ENCODE results near the gene OR52H1. TPM values are rescaled to one million over a fixed set of nuclear protein-coding genes. Genes with fewer than 3 reads are reported as not detected.

Gene OR52H1
- total RNA-seq, 1 donor from 2014 or later, result not detected

GRCh38 chr11:5534046-5534445, 14.3 kb downstream of the OR52H1 start:
- no peak for DNase-seq (ENCODE audit: low read depth)

- no peak for DNase-seq (ENCODE audit: low read depth)
These were observed 17.1 kb downstream of the OR52H1 start for GRCh38 chr11:5531053-5531831.

DNA sequence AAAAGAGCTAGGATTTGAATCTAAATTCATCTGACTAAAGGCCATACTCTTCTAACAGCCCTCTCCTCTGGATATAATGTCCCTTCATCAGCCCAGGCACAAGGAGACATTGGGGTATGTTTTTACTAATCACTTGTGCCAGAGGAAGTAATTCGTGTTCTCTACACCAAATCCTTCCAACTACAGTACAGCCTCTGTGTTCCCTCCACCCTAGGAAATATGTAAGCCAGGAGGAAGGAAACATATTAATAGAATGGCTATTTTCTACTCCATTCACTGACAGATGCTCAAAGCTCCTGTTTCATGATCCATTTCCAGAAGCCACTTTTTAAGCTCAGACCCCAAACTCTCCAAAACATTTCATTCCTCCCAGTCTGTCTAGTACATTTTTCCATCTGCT, 19.8 kb downstream of the OR52H1 start:
- no peak for DNase-seq (ENCODE audit: low read depth)

DNA sequence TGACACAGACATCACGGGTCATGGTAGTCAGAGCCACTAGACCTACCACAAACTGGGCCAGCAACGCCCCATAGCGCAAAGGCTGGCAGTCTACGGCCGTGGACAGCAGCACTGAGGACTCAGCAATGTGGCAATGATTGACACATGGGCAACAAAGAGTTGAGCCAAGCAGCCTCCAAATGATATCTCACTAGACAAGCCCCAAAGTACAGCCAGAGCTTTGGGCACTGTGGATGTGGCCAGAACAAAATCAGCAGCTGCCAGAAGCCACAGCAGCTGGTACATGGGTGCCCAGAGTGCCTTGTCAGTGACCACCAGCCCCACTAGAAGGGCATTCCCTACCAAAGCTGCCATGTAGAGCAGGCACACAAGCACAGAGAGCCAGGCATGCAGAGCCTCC, 20.6 kb downstream of the OR52H1 start:
- peak; percentile 58 for DNase-seq (ENCODE audit: low read depth)

GRCh38 chr11:5524756-5525155, 23.6 kb downstream of the OR52H1 start:
- DNase-seq (ENCODE audit: low read depth), result peak; percentile 59

GRCh38 chr11:5522308-5522707, 26.0 kb downstream of the OR52H1 start:
- DNase-seq (ENCODE audit: low read depth), result no peak

- no peak for DNase-seq (ENCODE audit: low read depth)
These were observed 26.8 kb downstream of the OR52H1 start for GRCh38 chr11:5521540-5521939.

DNA sequence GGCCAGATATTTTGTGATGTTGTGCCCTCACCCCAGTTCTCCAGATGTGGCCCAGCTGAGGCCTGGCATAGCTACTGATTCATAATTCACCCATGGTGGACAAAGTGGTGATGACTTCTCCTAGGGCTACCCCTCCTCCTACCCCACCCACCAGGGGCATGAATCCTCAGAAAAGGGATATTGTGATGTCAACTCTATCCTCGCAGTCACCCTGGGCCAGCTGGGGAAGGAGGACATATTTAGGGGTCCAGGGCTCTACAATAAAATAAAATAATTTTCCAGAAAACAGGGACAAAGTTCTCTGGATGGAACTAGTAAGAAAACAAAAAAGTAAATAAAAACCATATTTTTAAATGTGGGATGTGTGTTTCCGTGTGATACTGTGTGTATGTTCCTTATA, 31.7 kb downstream of the OR52H1 start, which contains the start of gene UBQLNL:
UBQLNL (minus strand) TSS at position 101 of the 400 bp plus-strand sequence. CDS start 258 bp downstream, outside the sequence.
- DNase-seq (ENCODE audit: low read depth), result no peak

DNA sequence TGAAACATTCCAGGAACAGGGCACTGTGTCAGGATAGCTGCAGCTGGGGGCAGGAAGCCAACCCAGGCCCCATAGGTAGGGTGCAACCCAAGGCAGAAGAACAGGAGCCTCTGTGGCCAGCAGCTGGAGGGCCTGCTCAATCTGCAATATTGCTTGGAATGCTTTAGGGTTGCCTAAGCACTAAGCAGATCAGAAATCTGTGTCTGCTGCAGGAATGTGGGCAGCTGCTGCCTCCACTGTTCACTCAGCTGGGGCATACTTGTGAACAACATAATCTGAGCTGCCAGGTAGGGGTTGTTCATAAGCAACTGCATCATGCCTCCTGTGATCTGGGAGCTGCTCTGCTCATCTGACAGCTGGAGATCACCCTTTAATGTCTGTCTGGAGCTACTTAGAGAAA, 33.5 kb downstream of the OR52H1 start:
- DNase-seq (ENCODE audit: low read depth), result no peak

DNA sequence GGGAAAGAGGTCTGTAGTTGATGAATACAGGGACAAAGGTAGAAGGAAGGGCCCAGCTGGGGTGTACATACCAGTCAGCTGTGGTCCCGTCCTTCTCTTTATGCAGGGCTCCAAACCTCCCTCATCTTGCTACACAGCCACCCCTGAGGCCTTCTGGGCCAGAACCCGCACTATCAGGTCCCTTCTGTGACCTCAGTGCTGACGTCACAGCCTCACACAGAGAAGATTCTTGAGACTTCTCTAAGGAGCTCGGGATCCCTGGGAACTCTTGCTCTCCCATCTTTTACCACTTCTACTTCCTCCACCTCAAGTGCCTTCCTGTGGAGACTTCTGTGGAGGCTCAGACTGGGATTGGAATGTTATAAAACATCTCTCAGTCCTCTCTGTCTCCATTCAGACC, 38.5 kb downstream of the OR52H1 start, which contains the start of gene UBQLN3:
UBQLN3 (minus strand) TSS at position 155 of the 400 bp plus-strand sequence. CDS start 399 bp downstream, outside the sequence.
- DNase-seq (ENCODE audit: low read depth), result no peak

DNA sequence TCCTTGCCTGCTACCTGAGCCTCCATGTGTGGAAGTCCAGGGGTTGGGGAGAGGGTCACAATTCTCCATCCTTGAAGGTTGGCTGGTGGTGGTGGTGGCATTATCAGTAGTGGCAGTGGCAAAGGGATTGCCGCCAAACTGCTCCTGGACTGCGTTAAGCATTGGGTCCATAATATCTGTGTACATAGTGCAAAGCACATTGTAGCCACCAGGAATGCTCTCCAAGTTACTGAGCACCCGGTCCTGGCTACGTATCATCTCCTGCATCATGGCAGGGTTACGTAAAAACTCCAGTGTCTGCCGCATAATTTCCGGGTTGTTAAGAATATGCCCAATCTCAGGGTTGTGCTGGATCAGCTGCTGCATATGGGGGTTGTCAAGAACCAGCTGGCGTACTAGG, 39.7 kb downstream of the OR52H1 start:
- DNase-seq (ENCODE audit: low read depth), result no peak

DNA sequence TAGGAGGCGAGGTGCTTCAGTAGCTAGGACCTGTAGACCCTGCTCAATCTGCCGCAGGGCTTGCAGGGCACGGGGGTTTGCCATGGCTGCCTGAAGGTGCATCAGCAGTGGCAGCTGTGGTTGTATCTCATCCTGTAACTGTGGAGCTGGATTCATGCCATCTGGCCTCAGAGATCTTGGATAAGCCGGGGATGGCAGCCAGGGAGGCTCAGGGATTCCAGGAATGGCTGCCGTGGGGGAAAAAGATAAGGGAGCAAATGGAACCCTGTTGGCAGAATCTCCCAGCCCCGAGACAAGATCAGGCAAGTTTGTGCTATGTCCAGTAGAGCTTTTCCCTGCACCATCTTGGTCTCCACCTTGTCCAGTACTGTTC, 40.4 kb downstream of the OR52H1 start:
- peak; percentile 47 for DNase-seq (ENCODE audit: low read depth)

DNA sequence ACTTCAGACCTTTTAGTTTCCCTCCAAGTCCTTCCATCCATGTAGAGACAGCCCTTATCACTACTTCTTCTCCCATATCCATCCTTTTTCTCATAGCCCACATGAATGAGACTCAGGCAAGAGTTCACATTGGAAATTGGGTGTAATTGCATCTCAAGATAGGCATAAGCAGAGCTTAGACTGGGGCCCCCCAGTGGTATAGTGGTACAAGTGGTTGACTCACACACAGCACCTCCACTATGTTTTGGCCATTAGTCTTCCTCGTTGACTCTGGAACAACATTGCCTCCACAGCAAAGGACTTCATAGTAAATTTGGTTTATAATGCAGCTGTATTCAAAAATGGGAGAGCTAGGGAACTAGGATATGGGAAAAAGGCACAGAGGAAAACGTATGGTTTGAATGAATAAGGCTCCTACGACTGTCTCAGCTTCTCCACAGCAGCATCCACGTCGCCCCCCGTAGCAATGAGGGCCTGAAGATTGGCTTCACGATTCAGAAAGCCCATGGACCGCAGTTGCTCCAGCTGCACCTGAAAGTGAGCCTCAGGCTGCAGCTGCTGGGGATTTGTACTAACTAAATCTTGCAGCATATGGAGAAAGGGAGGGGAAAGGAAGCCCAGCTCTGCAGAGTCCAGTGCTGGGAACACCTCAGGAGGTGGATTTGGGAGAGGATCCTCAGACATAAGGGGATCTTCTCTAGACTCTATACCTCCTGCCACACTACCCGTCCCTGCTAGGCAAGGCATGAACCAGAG, 41.0 kb downstream of the OR52H1 start:
- DNase-seq (ENCODE audit: low read depth), result no peak

DNA sequence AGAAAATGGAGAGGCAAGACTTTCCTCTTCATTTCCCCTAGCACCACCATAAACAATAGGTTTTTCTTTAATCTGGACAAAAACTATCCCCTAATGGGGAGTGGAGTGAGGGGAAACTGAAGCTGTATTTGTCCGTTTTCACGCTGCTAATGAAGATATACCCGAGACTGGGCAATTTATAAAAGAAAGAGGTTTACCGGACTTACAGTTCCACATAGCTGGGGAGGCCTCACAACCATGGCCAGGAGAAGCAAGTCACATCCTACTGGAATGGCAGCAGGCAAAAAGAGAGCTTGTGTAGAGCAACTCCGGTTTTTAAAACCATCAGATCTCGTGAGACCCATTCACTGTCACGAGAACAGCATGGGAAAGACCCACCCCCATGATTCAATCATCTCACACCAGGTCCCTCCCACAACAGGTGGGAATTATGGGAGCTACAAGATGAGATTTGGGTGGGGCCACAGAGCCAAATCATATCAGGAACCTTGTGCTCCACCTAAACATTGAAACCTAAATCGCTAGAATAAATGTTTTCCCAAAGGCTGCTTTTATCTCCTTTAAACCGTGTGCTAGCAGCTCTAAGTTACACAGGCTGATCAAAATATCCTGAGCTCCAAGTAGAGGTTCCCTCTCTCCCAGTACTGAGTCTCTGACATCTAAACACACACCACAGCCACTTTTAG, 42.8 kb downstream of the OR52H1 start:
- no peak for DNase-seq (ENCODE audit: low read depth)

DNA sequence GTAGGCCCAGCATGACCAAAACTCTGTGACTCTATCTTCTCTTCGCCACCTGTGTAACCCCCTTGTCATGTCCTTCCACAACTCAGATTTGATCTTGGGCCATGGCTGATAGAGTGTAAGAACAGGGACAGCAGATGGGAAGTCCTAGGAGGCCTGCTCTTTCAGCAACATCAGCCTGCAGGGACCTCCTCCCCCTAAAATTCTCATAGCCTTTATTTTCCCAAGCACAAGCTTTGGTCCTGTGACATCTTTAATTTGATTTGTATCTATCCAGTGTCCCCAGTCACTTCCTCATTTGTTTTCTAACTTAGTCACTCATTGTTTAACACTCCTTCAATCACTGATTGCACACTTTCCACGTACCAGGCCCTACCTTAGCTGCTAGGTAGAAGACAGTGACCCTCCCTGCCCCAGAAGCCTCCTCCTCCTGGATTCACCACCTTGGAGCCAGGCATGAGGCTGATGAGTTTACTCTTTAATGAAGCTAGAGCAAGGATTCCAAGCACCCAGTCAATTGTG, 43.9 kb downstream of the OR52H1 start:
- DNase-seq (ENCODE audit: low read depth), result no peak

GRCh38 chr11:5500393-5500801, 47.9 kb downstream of the OR52H1 start:
- DNase-seq (ENCODE audit: low read depth), result no peak

- no peak for DNase-seq (ENCODE audit: low read depth)
These were observed 48.7 kb downstream of the OR52H1 start for GRCh38 chr11:5499671-5500070.

Data from myocyte (in vitro differentiated cells).